Stimulated activated memory B cell treated with anti-CD40 and anti-IgM and Interleukin-4, amounts not matched to agents 10 μg/mL and 1 μg/mL and 100 μg/mL, for 72 hours (primary cell): ENCODE data around the gene RNF208.
"Not testable (repeated sequence)": the region's sequence is repeated elsewhere in the genome, so short reads cannot be mapped to it uniquely, and the experiment has no call there.

Experiments used
- ATAC-seq: fragments of 150-1000 bp; cut with Tn5 transposase; 2 replicates; pipeline ENCODE4 v1.10.0; 2021
- H3K27ac Mint-ChIP-seq: one replicate; pipeline ENCODE4 v1.8.0; 2022; ENCODE audit warnings: mild to moderate bottlenecking, mixed read lengths
- H3K27me3 Mint-ChIP-seq: one replicate; pipeline ENCODE4 v1.8.0; 2022; ENCODE audit warnings: mixed read lengths
- H3K36me3 Mint-ChIP-seq: one replicate; pipeline ENCODE4 v1.8.0; 2022; ENCODE audit warnings: mixed read lengths
- H3K4me1 Mint-ChIP-seq: one replicate; pipeline ENCODE4 v1.8.0; 2022; ENCODE audit warnings: mixed read lengths
- H3K4me3 Mint-ChIP-seq: one replicate; pipeline ENCODE4 v1.8.0; 2022; ENCODE audit warnings: mild to moderate bottlenecking, moderate library complexity, mixed read lengths
- H3K9me3 Mint-ChIP-seq: one replicate; pipeline ENCODE4 v1.8.0; 2022; ENCODE audit warnings: mixed read lengths

RNF208 gene

DNA sequence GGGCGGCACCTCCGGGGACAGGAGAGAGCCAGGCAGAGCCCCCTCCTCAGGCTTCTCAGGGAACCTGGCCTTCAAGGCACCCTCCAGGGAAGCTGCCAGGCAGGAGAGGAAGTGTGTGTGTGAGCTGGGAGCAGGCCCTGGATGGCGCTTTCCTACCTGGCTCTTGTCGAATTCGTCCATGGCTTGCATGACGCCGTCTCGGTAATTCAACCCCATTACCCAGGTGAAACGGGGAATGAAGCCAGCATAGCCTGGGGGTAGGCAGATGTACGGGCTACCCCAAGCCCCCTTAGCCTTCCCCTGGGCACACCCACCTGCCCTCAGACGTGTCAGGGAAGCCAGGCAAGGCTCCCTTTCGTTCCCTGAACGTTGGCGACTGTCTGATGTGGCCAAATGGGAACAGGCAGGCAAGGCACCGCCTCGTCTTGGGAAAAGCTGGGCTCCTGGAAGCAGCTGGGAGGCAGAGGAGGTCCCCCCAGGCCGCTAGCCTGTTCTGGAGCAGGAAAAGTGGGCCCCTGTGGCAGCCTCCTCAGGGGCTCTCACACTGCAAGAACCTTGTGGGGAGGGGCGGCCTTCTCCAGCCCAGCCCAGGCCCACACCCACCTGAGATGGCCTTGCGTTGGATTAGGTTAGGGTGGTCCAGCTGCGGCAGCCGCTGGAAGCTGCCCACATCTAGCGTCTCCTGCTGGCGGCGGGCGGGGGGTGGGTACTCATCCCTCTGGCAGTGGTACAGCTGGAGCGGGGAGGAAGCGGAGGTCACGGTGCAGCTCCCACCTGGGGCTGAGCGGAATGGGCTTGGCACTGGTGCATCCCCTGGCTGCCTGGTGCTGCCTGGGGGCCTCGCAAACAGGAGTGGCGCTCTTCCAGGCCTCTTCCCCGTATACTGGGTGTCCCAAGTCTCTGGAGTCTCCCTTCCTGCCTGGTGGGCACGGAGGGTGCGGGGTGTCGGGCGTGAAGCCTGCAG is 22.7 kb upstream of the RNF208 start:
- Mint-ChIP-seq H3K4me3 (no peak overlapping the region), H3K27ac (no peak overlapping the region)

DNA sequence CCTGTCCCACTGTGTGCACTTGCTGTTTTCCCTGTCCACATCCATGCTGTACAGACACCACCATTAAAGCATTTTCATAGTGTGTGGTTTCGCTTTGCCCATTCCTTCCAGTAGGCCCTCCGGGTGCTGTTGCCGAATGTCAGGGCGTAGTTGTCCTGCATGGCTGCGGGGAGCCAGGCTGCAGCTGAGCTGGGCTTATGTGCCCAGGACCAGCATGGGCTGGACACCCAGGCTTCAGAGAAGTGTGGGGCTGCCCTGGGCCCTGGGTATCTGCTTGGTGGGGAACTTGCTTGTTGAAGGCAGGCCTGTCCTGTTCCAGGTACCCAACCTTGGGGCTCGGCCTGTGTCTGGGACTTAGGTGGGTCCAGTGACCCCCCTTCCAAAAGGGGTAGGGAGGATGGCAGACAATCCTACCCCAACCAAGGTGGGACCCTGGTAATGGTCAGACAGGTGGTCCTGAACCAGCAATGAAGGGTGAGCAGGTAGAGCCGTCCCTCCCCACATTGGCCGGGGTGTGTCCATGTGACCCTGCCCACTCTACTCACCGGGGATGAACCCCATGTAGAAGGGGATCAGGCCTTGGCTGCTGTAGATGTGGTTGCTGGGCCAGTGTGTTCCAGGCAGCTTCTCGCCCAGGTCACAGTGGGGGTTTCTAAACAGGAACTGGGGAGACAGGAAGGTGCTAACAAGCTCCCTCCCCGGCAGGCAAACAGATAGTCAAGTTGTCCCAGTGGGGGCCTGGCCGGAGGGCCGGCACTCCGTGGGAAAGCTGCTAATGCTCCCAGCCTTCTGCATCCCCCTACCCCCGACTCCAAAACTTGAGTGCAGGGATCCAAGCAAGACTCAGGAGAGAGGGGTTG is 21.8 kb upstream of the RNF208 start:
- no peak overlapping the region for H3K27ac Mint-ChIP-seq
- no peaks in the 10 kb centered on the region for H3K27me3 Mint-ChIP-seq
- H3K9me3 Mint-ChIP-seq = no peaks in the 10 kb centered on the region
- H3K4me1 Mint-ChIP-seq = peaks cover 36% of the 10 kb centered on the region
- ATAC-seq = no peak
- no peak overlapping the region for H3K4me3 Mint-ChIP-seq
- peaks cover 16% of the 10 kb centered on the region for H3K36me3 Mint-ChIP-seq

More for the DNA sequence above, 22.7 kb upstream of the RNF208 start:
- Mint-ChIP-seq H3K36me3 (peaks cover 16% of the 10 kb centered on the region), H3K9me3 (no peaks in the 10 kb centered on the region), H3K4me1 (peaks cover 27% of the 10 kb centered on the region), H3K27me3 (no peaks in the 10 kb centered on the region)
- ATAC-seq = no peak

DNA sequence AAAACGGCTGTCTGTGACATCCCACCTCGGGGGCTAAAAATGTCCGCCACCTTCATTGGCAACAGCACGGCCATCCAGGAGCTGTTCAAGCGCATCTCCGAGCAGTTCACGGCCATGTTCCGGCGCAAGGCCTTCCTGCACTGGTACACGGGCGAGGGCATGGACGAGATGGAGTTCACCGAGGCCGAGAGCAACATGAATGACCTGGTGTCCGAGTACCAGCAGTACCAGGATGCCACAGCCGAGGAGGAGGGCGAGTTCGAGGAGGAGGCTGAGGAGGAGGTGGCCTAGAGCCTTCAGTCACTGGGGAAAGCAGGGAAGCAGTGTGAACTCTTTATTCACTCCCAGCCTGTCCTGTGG is 21.2 kb upstream of the RNF208 start:
- peaks cover 16% of the 10 kb centered on the region for H3K36me3 Mint-ChIP-seq

DNA sequence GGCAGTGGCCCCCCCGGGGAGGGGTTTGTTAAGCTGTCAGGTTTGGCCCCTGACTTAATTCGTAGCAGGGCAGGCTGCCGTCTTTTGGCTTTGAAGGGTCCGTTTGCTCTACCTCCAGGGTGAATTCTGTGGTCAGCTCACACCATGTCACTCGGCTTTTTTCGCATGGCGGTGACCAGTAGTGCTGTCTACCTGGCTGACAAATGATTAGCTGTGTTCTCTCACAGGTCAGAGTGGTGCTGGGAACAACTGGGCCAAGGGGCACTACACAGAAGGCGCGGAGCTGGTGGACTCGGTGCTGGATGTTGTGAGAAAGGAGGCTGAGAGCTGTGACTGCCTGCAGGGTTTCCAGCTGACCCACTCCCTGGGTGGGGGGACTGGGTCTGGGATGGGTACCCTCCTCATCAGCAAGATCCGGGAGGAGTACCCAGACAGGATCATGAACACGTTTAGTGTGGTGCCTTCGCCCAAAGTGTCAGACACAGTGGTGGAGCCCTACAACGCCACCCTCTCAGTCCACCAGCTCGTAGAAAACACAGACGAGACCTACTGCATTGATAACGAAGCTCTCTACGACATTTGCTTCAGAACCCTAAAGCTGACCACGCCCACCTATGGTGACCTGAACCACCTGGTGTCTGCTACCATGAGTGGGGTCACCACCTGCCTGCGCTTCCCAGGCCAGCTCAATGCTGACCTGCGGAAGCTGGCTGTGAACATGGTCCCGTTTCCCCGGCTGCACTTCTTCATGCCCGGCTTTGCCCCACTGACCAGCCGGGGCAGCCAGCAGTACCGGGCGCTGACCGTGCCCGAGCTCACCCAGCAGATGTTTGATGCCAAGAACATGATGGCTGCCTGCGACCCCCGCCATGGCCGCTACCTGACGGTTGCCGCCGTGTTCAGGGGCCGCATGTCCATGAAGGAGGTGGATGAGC is 20.5 kb upstream of the RNF208 start:
- Mint-ChIP-seq H3K4me1 (peaks cover 49% of the 10 kb centered on the region), H3K27ac (peak overlapping the region; percentile 69), H3K4me3 (peak overlapping the region; percentile 78), H3K9me3 (no peaks in the 10 kb centered on the region), H3K27me3 (no peaks in the 10 kb centered on the region), H3K36me3 (peaks cover 16% of the 10 kb centered on the region)
- ATAC-seq = no peak

More for the DNA sequence above, 21.2 kb upstream of the RNF208 start:
- not testable (repeated sequence) for H3K27me3 Mint-ChIP-seq, ATAC-seq, H3K27ac Mint-ChIP-seq, H3K9me3 Mint-ChIP-seq
- Mint-ChIP-seq H3K4me1 (peaks cover 42% of the 10 kb centered on the region), H3K4me3 (peak overlapping the region; percentile 78)

DNA sequence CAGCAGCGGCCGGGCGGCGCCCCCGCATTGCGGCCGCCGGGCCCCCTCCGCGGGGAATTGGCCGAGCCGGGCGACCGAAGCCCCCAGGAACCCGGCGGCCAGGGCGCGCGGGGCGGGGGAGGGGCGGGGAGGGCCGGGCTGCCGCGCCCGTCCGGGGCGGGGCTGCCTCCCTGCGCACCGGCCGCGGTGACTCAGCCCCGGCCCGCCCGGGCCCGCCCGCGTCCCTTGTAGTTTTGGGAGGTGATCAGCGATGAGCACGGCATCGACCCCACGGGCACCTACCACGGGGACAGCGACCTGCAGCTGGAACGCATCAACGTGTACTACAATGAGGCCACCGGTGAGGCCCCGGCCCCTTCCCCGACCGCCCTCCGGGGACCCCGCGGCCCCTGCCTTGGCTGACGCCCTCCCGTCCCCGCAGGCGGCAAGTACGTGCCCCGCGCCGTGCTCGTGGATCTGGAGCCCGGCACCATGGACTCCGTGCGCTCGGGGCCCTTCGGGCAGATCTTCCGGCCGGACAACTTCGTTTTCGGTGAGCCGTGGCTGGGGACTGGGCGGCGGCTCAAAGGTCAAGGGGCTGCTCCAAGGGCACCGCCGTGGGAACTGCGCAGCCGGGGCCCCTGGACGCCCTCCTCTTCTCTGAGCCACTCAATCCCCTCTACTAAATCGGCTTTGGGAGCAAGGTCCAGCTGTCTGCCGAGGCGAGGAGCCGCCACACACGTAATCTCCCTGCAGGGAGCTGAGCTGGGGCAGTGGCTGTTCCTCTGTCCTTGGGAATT is 19.6 kb upstream of the RNF208 start:
- H3K36me3 Mint-ChIP-seq = peaks cover 16% of the 10 kb centered on the region
- ATAC-seq = peak; percentile 46
- H3K4me3 Mint-ChIP-seq = peak overlapping the region; percentile 86
- H3K27me3 Mint-ChIP-seq = no peaks in the 10 kb centered on the region
- peak overlapping the region; percentile 69 for H3K27ac Mint-ChIP-seq
- peaks cover 55% of the 10 kb centered on the region for H3K4me1 Mint-ChIP-seq
- H3K9me3 Mint-ChIP-seq = no peaks in the 10 kb centered on the region

DNA sequence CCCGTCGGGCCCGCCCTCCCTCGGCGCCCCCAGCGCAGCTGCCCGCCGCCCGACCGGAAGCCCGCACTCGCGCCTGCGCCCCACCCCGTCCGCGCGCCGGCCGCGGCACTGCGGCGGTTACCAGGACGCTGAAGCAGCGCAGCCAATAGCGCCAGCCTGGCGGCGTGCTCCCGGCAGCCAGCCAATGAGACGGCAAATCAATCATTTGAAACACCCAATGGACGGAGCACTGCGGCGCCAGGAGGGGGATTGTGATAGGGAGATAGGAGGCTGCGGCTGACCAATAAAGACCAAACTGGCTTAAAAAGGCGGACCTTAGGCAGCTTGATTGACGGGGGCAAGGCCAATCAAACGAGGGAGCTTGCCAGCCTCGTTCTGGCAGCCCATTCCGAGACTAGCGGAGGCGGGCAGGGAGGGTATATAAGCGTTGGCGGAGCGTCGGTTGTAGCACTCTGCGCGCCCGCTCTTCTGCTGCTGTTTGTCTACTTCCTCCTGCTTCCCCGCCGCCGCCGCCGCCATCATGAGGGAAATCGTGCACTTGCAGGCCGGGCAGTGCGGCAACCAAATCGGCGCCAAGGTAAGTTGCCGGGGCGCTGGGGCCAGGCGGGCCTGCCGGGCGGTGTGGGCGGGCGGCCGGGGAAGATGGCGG is 18.9 kb upstream of the RNF208 start, which contains the start of gene TUBB4B:
Gene TUBB4B (plus strand): TSS at position 447 of the 649 bp plus-strand sequence. CDS start 74 bp downstream, at position 521.
- Mint-ChIP-seq H3K4me1 (peaks cover 61% of the 10 kb centered on the region), H3K27ac (peak within 1 kb of the TSS; percentile 69), H3K36me3 (peaks cover 16% of the 10 kb centered on the region)

GRCh38 chr9:137240318-137240840 is 18.3 kb upstream of the RNF208 start:
- peaks cover 1% of the 10 kb centered on the region for H3K27me3 Mint-ChIP-seq
- H3K9me3 Mint-ChIP-seq = no peaks in the 10 kb centered on the region
- peaks cover 64% of the 10 kb centered on the region for H3K4me1 Mint-ChIP-seq
- H3K4me3 Mint-ChIP-seq = peak overlapping the region; percentile 86
- H3K27ac Mint-ChIP-seq = peak overlapping the region; percentile 69
- H3K36me3 Mint-ChIP-seq = peaks cover 16% of the 10 kb centered on the region
- peak; percentile 61 for ATAC-seq

More for the DNA sequence above, 18.9 kb upstream of the RNF208 start, which contains the start of gene TUBB4B:
- Mint-ChIP-seq H3K9me3 (no peaks in the 10 kb centered on the region), H3K4me3 (peak within 1 kb of the TSS; percentile 86), H3K27me3 (no peaks in the 10 kb centered on the region)
- ATAC-seq = peak; percentile 89

- H3K4me3 Mint-ChIP-seq = peak overlapping the region; percentile 86
- ATAC-seq, H3K27me3 Mint-ChIP-seq, H3K9me3 Mint-ChIP-seq: not testable (repeated sequence)
- peak overlapping the region; percentile 69 for H3K27ac Mint-ChIP-seq
- peaks cover 16% of the 10 kb centered on the region for H3K36me3 Mint-ChIP-seq
- peaks cover 71% of the 10 kb centered on the region for H3K4me1 Mint-ChIP-seq
Observed at GRCh38 chr9:137239541-137240200, 17.6 kb upstream of the RNF208 start.

DNA sequence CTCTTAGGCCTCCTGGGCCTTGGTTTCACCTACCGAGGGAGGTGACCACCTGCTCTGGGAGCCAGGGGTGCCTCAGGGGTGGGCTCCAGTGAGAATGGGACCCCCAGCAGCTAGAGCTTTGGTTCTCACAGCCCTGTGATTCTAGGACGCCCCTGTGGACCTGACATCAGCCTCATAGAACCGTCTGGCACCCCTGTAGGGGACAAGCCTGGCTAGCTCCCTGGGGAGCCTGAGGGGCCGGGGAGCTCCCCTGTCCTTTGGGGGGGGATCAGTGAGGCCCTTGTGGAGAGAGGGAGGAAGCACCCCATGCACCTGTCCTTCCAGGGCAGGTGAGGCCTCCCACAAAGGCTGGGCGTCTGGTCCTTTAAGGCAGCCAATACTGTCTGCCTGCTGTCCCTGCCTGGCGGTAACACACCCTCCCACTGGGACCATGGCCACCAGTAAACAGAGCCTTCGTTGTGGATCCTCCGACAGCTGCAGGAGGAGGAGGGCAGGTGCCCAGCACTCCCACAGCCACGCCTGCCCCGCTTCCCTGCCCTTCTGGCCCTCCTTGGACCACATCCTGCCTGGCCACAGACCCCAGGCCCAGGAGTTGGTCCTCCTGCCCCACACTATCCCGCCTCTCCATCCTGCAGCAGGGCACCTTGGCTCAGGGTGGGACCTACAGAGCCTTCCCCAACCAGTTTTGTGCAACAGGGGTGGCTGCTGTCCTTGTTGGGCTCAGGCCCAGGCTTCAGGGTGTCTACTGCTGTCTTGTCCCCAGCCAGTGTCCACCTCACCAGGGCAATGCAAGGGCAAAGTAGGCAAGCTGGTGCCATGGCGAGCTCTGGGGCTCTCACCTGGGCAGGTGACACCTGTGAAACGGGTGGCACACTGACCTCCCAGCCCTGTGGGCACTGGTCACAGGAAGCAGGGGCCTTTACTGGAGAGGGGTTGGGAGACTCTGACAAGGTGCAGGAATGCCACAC is 16.0 kb upstream of the RNF208 start:
- no peaks in the 10 kb centered on the region for H3K9me3 Mint-ChIP-seq
- peaks cover 12% of the 10 kb centered on the region for H3K27me3 Mint-ChIP-seq
- H3K27ac Mint-ChIP-seq = no peak overlapping the region
- no peak overlapping the region for H3K4me3 Mint-ChIP-seq
- ATAC-seq = no peak
- H3K36me3 Mint-ChIP-seq = peaks cover 10% of the 10 kb centered on the region
- peaks cover 59% of the 10 kb centered on the region for H3K4me1 Mint-ChIP-seq

DNA sequence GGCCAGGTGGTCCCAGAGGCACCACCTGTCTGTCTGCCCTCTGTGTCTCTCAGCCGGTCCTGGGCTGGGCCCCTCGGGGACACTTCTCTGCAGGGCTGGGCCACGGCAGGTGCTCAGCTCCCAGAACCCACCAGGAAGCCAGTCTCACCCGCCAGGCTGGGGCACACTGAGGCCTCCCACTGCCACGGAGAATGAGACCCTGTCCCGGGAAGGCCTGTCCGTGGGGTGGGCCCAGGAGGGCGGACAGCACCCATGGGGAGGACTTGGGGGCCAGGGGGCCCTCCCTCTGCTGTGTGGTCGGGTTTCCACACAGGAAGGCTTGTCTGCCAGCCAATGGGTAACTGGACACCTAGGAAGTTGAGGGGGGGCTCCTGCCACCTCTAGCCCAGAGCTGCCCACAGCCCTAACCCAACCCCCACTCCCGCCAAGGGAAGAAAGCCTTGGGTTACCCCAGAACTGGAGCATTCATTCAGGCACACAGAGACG is 14.9 kb upstream of the RNF208 start:
- peak overlapping the region; percentile 29 for H3K4me3 Mint-ChIP-seq
- H3K4me1 Mint-ChIP-seq = peaks cover 49% of the 10 kb centered on the region
- no peak overlapping the region for H3K27ac Mint-ChIP-seq
- H3K27me3 Mint-ChIP-seq = peaks cover 19% of the 10 kb centered on the region
- no peak for ATAC-seq
- no peaks in the 10 kb centered on the region for H3K9me3 Mint-ChIP-seq
- no peaks in the 10 kb centered on the region for H3K36me3 Mint-ChIP-seq

DNA sequence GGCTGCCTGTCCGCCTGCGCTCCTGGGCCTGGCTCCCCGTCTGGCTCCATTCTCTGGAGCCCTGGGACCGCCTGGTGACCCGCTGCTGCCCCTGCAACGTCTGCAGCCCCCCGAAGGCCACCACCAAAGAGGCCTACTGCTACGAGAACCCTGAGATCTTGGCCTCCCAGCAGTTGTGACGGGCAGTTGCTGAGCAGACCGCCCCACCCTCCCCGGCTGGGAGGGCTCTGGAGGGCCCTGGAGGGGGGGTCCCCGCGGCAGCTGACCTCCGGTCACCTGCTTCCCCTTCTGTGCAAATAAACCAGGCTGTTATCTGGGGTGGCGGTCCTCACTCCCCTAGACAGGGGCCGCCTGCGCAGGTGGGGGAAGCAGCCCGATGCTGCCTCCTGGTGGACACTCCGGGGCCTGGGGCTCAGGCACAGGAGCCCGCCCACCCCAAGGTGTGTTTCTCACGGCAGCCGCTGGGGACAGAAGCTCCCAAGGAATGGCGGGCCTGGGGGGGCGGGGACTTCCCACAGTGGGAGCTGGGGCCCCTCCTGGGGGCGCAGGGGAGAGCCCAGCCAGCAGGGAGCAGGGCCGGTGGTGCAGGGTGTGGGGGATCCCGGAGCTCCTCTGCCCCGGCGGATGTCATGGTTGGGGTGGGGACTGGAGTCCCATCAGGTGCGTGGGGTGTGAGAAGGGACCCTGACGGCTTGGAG is 14.3 kb upstream of the RNF208 start:
- ATAC-seq = peak; percentile 53
- Mint-ChIP-seq H3K27ac (no peak overlapping the region), H3K9me3 (no peaks in the 10 kb centered on the region), H3K36me3 (no peaks in the 10 kb centered on the region), H3K4me1 (peaks cover 48% of the 10 kb centered on the region), H3K4me3 (peak overlapping the region; percentile 29), H3K27me3 (peaks cover 25% of the 10 kb centered on the region)
